H1 (cell line): ENCODE results near the gene MBOAT1. TPM values are rescaled to one million over a fixed set of nuclear protein-coding genes. Genes with fewer than 3 reads are reported as not detected.

Source experiments
- CTCF ChIA-PET: fragments of 300-600 bp; sonication (Branson Sonifier 250); formaldehyde crosslinking; loops from one replicate; lab custom pipeline; 2021; ENCODE audit not compliant: partially characterized antibody; lab: Charles Lee
- POLR2A ChIA-PET: fragments of 300-600 bp; sonication (Branson Sonifier 250); formaldehyde crosslinking; loops from one replicate; lab custom pipeline; 2021; ENCODE audit warnings: inconsistent platforms; ENCODE audit not compliant: partially characterized antibody; lab: Charles Lee
- DNase-seq, 2 experiments: peaks; one replicate each; pipeline versions ENCODE4 v3.0.0 to v3.0.0-alpha.2; 2010 to 2022; ENCODE audit warnings: low spot score in 2 of 2, low read depth in 1 of 2, mixed read lengths in 1 of 2
- FAIRE-seq: peaks from 2 replicates; lab custom pipeline; 2011; peaks lifted over from hg19 to GRCh38; lab: Jason Lieb, UNC
- H2AFZ ChIP-seq: 2 replicates; pipeline ENCODE4 v1.8.1; 2012; ENCODE audit warnings: low read length, inconsistent platforms
- H2AK5ac ChIP-seq: 2 replicates; pipeline ENCODE4 v1.6.1; 2013; ENCODE audit warnings: low read depth, low read length
- H2BK120ac ChIP-seq: replicated peaks from 2 replicates; pipeline ENCODE3; 2013; ENCODE audit warnings: low read depth, low read length, inconsistent platforms
- H2BK12ac ChIP-seq: 2 replicates; pipeline ENCODE4 v1.6.1; 2013; ENCODE audit warnings: low read depth, low read length
- H2BK15ac ChIP-seq: 2 replicates; pipeline ENCODE4 v1.6.1; 2013; ENCODE audit warnings: low read length
- H2BK20ac ChIP-seq: 2 replicates; pipeline ENCODE4 v1.6.1; 2013; ENCODE audit warnings: low read length
- H2BK5ac ChIP-seq: 2 replicates; pipeline ENCODE4 v1.6.1; 2013; ENCODE audit warnings: low read depth, low read length
- H3K14ac ChIP-seq: 2 replicates; pipeline ENCODE4 v1.6.1; 2013; ENCODE audit warnings: inconsistent platforms; ENCODE audit not compliant: insufficient read length
- H3K18ac ChIP-seq: 2 replicates; pipeline ENCODE4 v1.6.1; 2013; ENCODE audit warnings: low read length; ENCODE audit errors: extremely low read depth
- H3K23ac ChIP-seq: 2 replicates; pipeline ENCODE4 v1.6.1; 2013; ENCODE audit warnings: inconsistent platforms; ENCODE audit not compliant: insufficient read length
- H3K23me2 ChIP-seq: 2 replicates; pipeline ENCODE4 v1.6.1; 2013; ENCODE audit warnings: low read depth, low read length
- H3K27ac ChIP-seq: 2 replicates; pipeline ENCODE4 v1.6.1; 2011; ENCODE audit warnings: low read depth, low read length, inconsistent platforms
- H3K27me3 ChIP-seq, 4 experiments: replicated peaks in 1 of 4; 1 replicate in 1 of 4; 2 replicates in 3 of 4; pipeline versions ENCODE4 v1.6.1 to v1.8.1; 2011 to 2013; ENCODE audit warnings: low read length in 3 of 4, mild to moderate bottlenecking in 3 of 4, inconsistent platforms in 2 of 4, mixed read lengths in 2 of 4, moderate library complexity in 1 of 4; ENCODE audit not compliant: control insufficient read depth in 3 of 4, insufficient read depth in 3 of 4; ENCODE audit errors: extremely low read depth in 1 of 4
- H3K36me3 ChIP-seq, 4 experiments: 2 replicates each; pipeline versions ENCODE4 v1.6.1 to v1.8.1; 2011 to 2013; ENCODE audit warnings: mild to moderate bottlenecking in 4 of 4, low read length in 3 of 4, moderate library complexity in 2 of 4, control low read depth in 1 of 4, inconsistent platforms in 1 of 4; ENCODE audit not compliant: insufficient read depth in 4 of 4, control insufficient read depth in 2 of 4
- H3K4ac ChIP-seq: replicated peaks from 2 replicates; pipeline ENCODE3; 2013; ENCODE audit warnings: low read length, low read depth, mixed read lengths, inconsistent platforms; ENCODE audit not compliant: insufficient read length
- H3K4me1 ChIP-seq, 4 experiments: replicated peaks in 1 of 4; 1 replicate in 1 of 4; 2 replicates in 3 of 4; pipeline versions ENCODE4 v1.6.1 to v1.8.1; 2011 to 2013; ENCODE audit warnings: low read length in 3 of 4, inconsistent platforms in 2 of 4, mixed read lengths in 1 of 4; ENCODE audit not compliant: insufficient read depth in 4 of 4, control insufficient read depth in 3 of 4
- H3K4me2 ChIP-seq, 2 experiments: 2 replicates each; pipeline versions ENCODE4 v1.6.1 to v1.8.1; 2011 to 2013; ENCODE audit warnings: low read depth in 2 of 2, low read length in 2 of 2, control low read depth in 1 of 2, inconsistent platforms in 1 of 2, mild to moderate bottlenecking in 1 of 2; ENCODE audit not compliant: insufficient read depth in 1 of 2
- H3K4me3 ChIP-seq, 4 experiments: fragments of 200-600, 300-600 bp in 1 of 4; sonication (generic), shearing (Covaris generic), sonication (Bioruptor Twin) in 1 of 4; 2 replicates each; pipeline versions ENCODE4 v1.5.1 to v1.8.1; 2011 to 2016; ENCODE audit warnings: low read length in 4 of 4, low read depth in 3 of 4, control low read depth in 2 of 4, inconsistent platforms in 2 of 4, mild to moderate bottlenecking in 2 of 4, mixed read lengths in 1 of 4, moderate library complexity in 1 of 4; ENCODE audit not compliant: insufficient read depth in 2 of 4; ENCODE audit errors: extremely low read depth in 1 of 4
- H3K56ac ChIP-seq: replicated peaks from 2 replicates; pipeline ENCODE3; 2013; ENCODE audit warnings: low read depth, mild to moderate bottlenecking, mixed read lengths, low read length, inconsistent platforms; ENCODE audit not compliant: insufficient read length
- H3K79me1 ChIP-seq: 2 replicates; pipeline ENCODE4 v1.6.1; 2013; ENCODE audit warnings: low read depth, low read length, control low read depth
- H3K79me2 ChIP-seq, 2 experiments: 2 replicates each; pipeline versions ENCODE4 v1.6.1 to v1.8.1; 2012 to 2013; ENCODE audit warnings: low read length in 2 of 2, mild to moderate bottlenecking in 2 of 2, inconsistent platforms in 1 of 2; ENCODE audit not compliant: insufficient read depth in 2 of 2, control insufficient read depth in 1 of 2
- H3K9ac ChIP-seq, 4 experiments: replicated peaks in 1 of 4; 1 replicate in 1 of 4; 2 replicates in 3 of 4; pipeline versions ENCODE4 v1.6.1 to v1.8.1; 2011 to 2013; ENCODE audit warnings: low read depth in 3 of 4, low read length in 3 of 4, control low read depth in 2 of 4, mild to moderate bottlenecking in 2 of 4, moderate library complexity in 2 of 4, inconsistent platforms in 1 of 4; ENCODE audit errors: extremely low read depth in 1 of 4
- H3K9me3 ChIP-seq, 2 experiments: 2 replicates each; pipeline versions ENCODE4 v1.6.1 to v1.8.1; 2012 to 2013; ENCODE audit warnings: mild to moderate bottlenecking in 2 of 2, moderate library complexity in 2 of 2, control low read depth in 1 of 2, inconsistent platforms in 1 of 2, low read depth in 1 of 2, low read length in 1 of 2, mixed read lengths in 1 of 2; ENCODE audit not compliant: insufficient read depth in 2 of 2
- H4K20me1 ChIP-seq, 2 experiments: replicated peaks in 1 of 2; 2 replicates each; pipeline versions ENCODE3 to v1.8.1; 2011 to 2013; ENCODE audit warnings: inconsistent platforms in 2 of 2, low read length in 2 of 2, mild to moderate bottlenecking in 1 of 2; ENCODE audit not compliant: insufficient read depth in 2 of 2, control insufficient read depth in 1 of 2
- H4K5ac ChIP-seq: 2 replicates; pipeline ENCODE4 v1.6.1; 2013; ENCODE audit warnings: low read length, low read depth, mixed read lengths, inconsistent platforms; ENCODE audit not compliant: insufficient read length
- H4K8ac ChIP-seq: 2 replicates; pipeline ENCODE4 v1.8.0; 2013; ENCODE audit warnings: mild to moderate bottlenecking, moderate library complexity, low read length, inconsistent platforms; ENCODE audit not compliant: insufficient read depth; ENCODE audit errors: extremely low read depth
- H4K91ac ChIP-seq: replicated peaks from 2 replicates; pipeline ENCODE3; 2013; ENCODE audit warnings: low read length, mixed read lengths, inconsistent platforms; ENCODE audit not compliant: insufficient read length
- CHD1 ChIP-seq: IDR thresholded peaks from 2 replicates; pipeline ENCODE4 v1.6.1; 2012; ENCODE audit warnings: low read depth, low read length, improper control_type of control experiment
- CREB1 ChIP-seq: IDR thresholded peaks from 2 replicates; pipeline ENCODE4 v1.6.1; 2012; ENCODE audit warnings: inconsistent platforms
- JUND ChIP-seq: IDR thresholded peaks from 2 replicates; pipeline ENCODE4 v1.6.1; 2011; ENCODE audit warnings: mild to moderate bottlenecking, improper control_type of control experiment, low read length
- WGBS, 2 experiments: shearing (Covaris generic) in 1 of 2; methylation state at CpG; one replicate each; pipeline versions ENCODE4 v1.1.6 to v1.1.7; 2013 to 2015; ENCODE audit warnings: low lambda C conversion rate in 2 of 2, mixed read lengths in 2 of 2, inconsistent platforms in 1 of 2, low coverage in 1 of 2, missing lambda C conversion rate in 1 of 2; ENCODE audit not compliant: insufficient replicate concordance in 2 of 2, insufficient coverage in 1 of 2, insufficient read length in 1 of 2; ENCODE audit errors: extremely low coverage in 1 of 2, missing lambda C conversion rate in 1 of 2; 5-methylcytosine and 5-hydroxymethylcytosine counted together
- polyA plus RNA-seq, 7 experiments: library from polyadenylated mRNA; depleted of rRNA in 3 of 7; stranded (reverse) in 5 of 7; unstranded in 2 of 7; fragments of >200 nt in 5 of 7; fragments of 200-250 nt in 2 of 7; gene quantifications; 1 replicate in 5 of 7; 2 replicates in 1 of 7; 4 replicates in 1 of 7; pipeline versions ENCODE4 v1.2.1 to v1.2.3, GENCODE V29; 2011 to 2013; ENCODE audit warnings: missing spikeins in 2 of 7, mixed read lengths in 2 of 7
- total RNA-seq: library from RNA; stranded (reverse); fragmentation: NEBNext Ultra II Directional; extraction: Animal tissue kit (Norgen Biotek cat#: 25700); gene quantifications from 2 replicates; pipeline ENCODE4 v1.2.1, GENCODE V29; 2021

MBOAT1 gene
- total and polyA plus RNA-seq, 2 of the 8 experiments (the other 6 are each of a cell fraction or from before 2014, with no cell fraction given): 4.9 to 19.5 TPM

DNA sequence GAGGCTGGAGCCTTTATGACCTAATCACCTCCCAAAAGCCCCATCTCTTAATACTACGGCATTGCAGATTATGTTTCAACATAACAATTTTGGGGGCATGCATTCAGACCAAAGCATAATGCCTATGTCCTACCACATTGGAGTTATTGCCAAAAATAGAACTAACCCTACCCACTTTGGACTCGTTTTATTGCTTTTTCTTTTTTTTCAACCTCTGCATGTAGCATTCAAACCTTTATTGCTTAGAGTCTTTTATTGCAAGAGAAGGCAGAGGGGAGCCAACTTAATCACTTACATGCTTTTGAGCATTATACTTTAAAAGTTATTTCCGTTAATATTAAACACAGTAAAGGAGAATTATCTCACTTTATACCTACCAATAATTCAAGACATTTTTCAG lies 8.1 kb upstream of the MBOAT1 start:
- no peak overlapping the region for H3K4me3 ChIP-seq
- TF ChIP-seq JUND (no peak), CREB1 (no peak), CHD1 (no peak)
- 85% methylated on average over 3 of the region's 3 CpGs; no CpG with 5 or more reads in 1 of the 2 experiments for WGBS, 2 experiments
- no peak overlapping the region for H3K14ac ChIP-seq
- ChIA-PET POLR2A (no interaction called here), CTCF (no interaction called here)
- no peaks in the 10 kb centered on the region for H3K79me1 ChIP-seq
- no peak overlapping the region for H3K4me2 ChIP-seq
- no peak overlapping the region for H3K27ac ChIP-seq
- no peak overlapping the region for H2AFZ ChIP-seq
- no peaks in the 10 kb centered on the region for H3K9me3 ChIP-seq
- no peak overlapping the region for H4K5ac ChIP-seq
- H4K8ac ChIP-seq: no peak overlapping the region
- no peak overlapping the region for H2BK120ac ChIP-seq
- H2AK5ac ChIP-seq: no peak overlapping the region
- H2BK15ac ChIP-seq: no peak overlapping the region
- no peaks in the 10 kb centered on the region for H3K27me3 ChIP-seq
- H3K23ac ChIP-seq: no peak overlapping the region
- no peak for DNase-seq
- no peak overlapping the region for H3K18ac ChIP-seq
- no peak overlapping the region for H3K4ac ChIP-seq
- H2BK12ac ChIP-seq: no peak overlapping the region
- FAIRE-seq: no peak
- no peak overlapping the region for H2BK5ac ChIP-seq
- no peak overlapping the region for H2BK20ac ChIP-seq
- H3K23me2 ChIP-seq: no peaks in the 10 kb centered on the region
- no peaks in the 10 kb centered on the region for H3K36me3 ChIP-seq
- no peak overlapping the region for H3K9ac ChIP-seq
- no peaks in the 10 kb centered on the region for H3K4me1 ChIP-seq
- no peak overlapping the region for H3K56ac ChIP-seq
- H4K20me1 ChIP-seq: no peaks in the 10 kb centered on the region
- no peak overlapping the region for H4K91ac ChIP-seq
- no peaks in the 10 kb centered on the region for H3K79me2 ChIP-seq
